SK-N-SH treated with all-trans-retinoic acid at 6 μM for 48 hours (cell line): Measurements from ENCODE around the gene PDZD4.

ENCODE experiments used
- ATAC-seq: fragments of 200-7000 bp; cut with Tn5 transposase; 3 replicates; pipeline ENCODE4 v1.9.1; 2020; ENCODE audit warnings: mild to moderate bottlenecking, moderate library complexity
- ARNTL ChIP-seq: fragments of 450-650 bp; formaldehyde crosslinking; IDR thresholded peaks from 2 replicates; pipeline ENCODE4 v1.5.0; 2020; ENCODE audit warnings: low read depth, mild to moderate bottlenecking, moderate library complexity, borderline replicate concordance
- BACH2 ChIP-seq: fragments of 250-450 bp; sonication (Bioruptor Pico); IDR thresholded peaks from 2 replicates; pipeline ENCODE4 v1.9.0; 2021; ENCODE audit warnings: mild to moderate bottlenecking, borderline replicate concordance
- CSDC2 ChIP-seq: fragments of 250-450 bp; sonication (Bioruptor Pico); IDR thresholded peaks from 2 replicates; pipeline ENCODE4 v1.5.0; 2020; ENCODE audit warnings: mild to moderate bottlenecking, moderate library complexity
- ESRRG ChIP-seq: fragments of 250-450 bp; sonication (Bioruptor Pico); IDR thresholded peaks from 2 replicates; pipeline ENCODE4 v1.6.1; 2021; ENCODE audit warnings: mild to moderate bottlenecking
- GLIS3 ChIP-seq: fragments of 250-450 bp; sonication (Bioruptor Pico); IDR thresholded peaks from 2 replicates; pipeline ENCODE4 v1.5.0; 2020; ENCODE audit warnings: mild to moderate bottlenecking, moderate library complexity
- ISL1 ChIP-seq: fragments of 250-450 bp; sonication (Bioruptor Pico); IDR thresholded peaks from 2 replicates; pipeline ENCODE4 v2.1.2; 2022; ENCODE audit warnings: mild to moderate bottlenecking, moderate library complexity
- OSR1 ChIP-seq: fragments of 250-450 bp; sonication (Bioruptor Pico); IDR thresholded peaks from 2 replicates; pipeline ENCODE4 v1.8.0; 2022; ENCODE audit warnings: moderate library complexity, mild to moderate bottlenecking, inconsistent platforms
- PPARA ChIP-seq: fragments of 250-450 bp; sonication (Bioruptor Pico); IDR thresholded peaks from 2 replicates; pipeline ENCODE4 v1.5.0; 2020; ENCODE audit warnings: mild to moderate bottlenecking, borderline replicate concordance
- RARB ChIP-seq: fragments of 250-450 bp; sonication (Bioruptor Pico); IDR thresholded peaks from 2 replicates; pipeline ENCODE4 v1.8.0; 2021; ENCODE audit warnings: mild to moderate bottlenecking, moderate library complexity
- SNAI2 ChIP-seq: fragments of 250-450 bp; sonication (Bioruptor Pico); IDR thresholded peaks from 2 replicates; pipeline ENCODE4 v1.5.0; 2020; ENCODE audit warnings: mild to moderate bottlenecking, moderate library complexity
- TCF4 ChIP-seq: fragments of 250-450 bp; sonication (Bioruptor Pico); IDR thresholded peaks from 2 replicates; pipeline ENCODE4 v1.8.0; 2021; ENCODE audit warnings: mild to moderate bottlenecking, moderate library complexity, borderline replicate concordance
- TOX ChIP-seq: fragments of 250-450 bp; sonication (Bioruptor Pico); IDR thresholded peaks from 2 replicates; pipeline ENCODE4 v1.8.0; 2021; ENCODE audit warnings: mild to moderate bottlenecking, moderate library complexity, borderline replicate concordance
- ZC3H10 ChIP-seq: fragments of 250-450 bp; sonication (Bioruptor Pico); IDR thresholded peaks from 2 replicates; pipeline ENCODE4 v1.5.1; 2021; ENCODE audit warnings: mild to moderate bottlenecking, moderate library complexity
- ZFP3 ChIP-seq: fragments of 250-450 bp; sonication (Bioruptor Pico); IDR thresholded peaks from 2 replicates; pipeline ENCODE4 v1.5.0; 2020; ENCODE audit warnings: mild to moderate bottlenecking, moderate library complexity
- ZFP30 ChIP-seq: fragments of 450-650 bp; formaldehyde crosslinking; IDR thresholded peaks from 2 replicates; pipeline ENCODE4 v1.5.0; 2022; ENCODE audit warnings: mild to moderate bottlenecking, moderate library complexity
- ZNF565 ChIP-seq: fragments of 450-650 bp; formaldehyde crosslinking; conservative IDR thresholded peaks from 2 replicates; pipeline ENCODE4 v1.5.0; 2020; ENCODE audit warnings: low read depth, mild to moderate bottlenecking, moderate library complexity
- ZNF70 ChIP-seq: fragments of 450-650 bp; formaldehyde crosslinking; IDR thresholded peaks from 2 replicates; pipeline ENCODE4 v1.5.0; 2020; ENCODE audit warnings: mild to moderate bottlenecking, moderate library complexity
- ZNF8 ChIP-seq: fragments of 450-650 bp; formaldehyde crosslinking; IDR thresholded peaks from 2 replicates; pipeline ENCODE4 v1.5.0; 2020; ENCODE audit warnings: mild to moderate bottlenecking, moderate library complexity
- TF ChIP-seq, protein P1 (sequence below): fragments of 250-450 bp; sonication (Bioruptor Pico); IDR thresholded peaks from 2 replicates; pipeline ENCODE4 v1.8.0; 2020; ENCODE audit warnings: mild to moderate bottlenecking, moderate library complexity, borderline replicate concordance
- TF ChIP-seq, protein P2 (sequence below): fragments of 250-450 bp; sonication (Bioruptor Pico); IDR thresholded peaks from 2 replicates; pipeline ENCODE4 v1.5.1; 2020; ENCODE audit warnings: low read depth, mild to moderate bottlenecking, moderate library complexity
- TF ChIP-seq, protein P3 (sequence below): fragments of 250-450 bp; sonication (Bioruptor Pico); IDR thresholded peaks from 2 replicates; pipeline ENCODE4 v1.8.0; 2021; ENCODE audit warnings: low read depth, mild to moderate bottlenecking, moderate library complexity, borderline replicate concordance
- TF ChIP-seq, protein P4 (sequence below): fragments of 250-450 bp; sonication (Bioruptor Pico); IDR thresholded peaks from 2 replicates; pipeline ENCODE4 v1.5.1; 2021; ENCODE audit warnings: mild to moderate bottlenecking, moderate library complexity

Gene PDZD4

DNA sequence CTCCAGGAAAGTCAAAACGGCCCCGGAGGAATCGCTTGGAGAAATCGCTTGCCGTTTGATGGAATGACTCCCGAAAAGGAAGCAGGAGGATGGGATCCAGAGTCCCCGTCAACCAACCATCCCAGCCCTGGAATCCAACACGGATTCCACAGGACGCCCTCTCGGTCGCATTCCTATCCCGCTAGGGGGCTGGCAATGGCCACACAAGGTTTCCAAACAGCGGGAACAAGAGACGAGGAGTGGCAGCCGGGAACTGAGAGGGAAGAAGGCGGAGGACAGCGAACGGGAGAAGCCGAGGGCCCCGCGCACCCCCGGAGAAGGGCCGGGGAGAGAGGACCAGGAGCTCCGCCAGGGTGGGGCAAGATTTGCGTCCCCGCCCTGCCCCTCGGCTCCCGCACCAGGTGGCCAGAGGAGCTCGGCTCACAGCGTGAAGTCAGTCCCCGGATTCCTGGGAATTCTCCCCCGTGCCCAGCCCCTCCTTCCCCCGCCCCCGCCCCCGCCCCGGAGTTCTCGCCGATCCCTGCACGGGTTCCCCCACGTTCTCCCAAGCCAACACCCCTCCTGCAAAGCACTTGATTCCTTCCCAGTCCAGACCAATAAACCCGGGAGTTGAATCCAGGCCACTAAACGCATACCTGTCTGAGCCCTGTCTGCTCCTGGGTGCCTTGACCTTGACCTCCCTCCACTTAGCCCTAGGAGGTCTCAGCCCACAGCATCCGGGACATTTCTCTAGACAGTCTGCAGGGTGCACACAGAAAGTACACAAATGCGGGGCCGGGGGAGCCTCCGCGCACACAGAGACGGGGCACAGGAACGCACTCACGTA, 1.4 kb downstream of the PDZD4 start:
- ATAC-seq, result peak; percentile 20; the same call in 2 of the 3 replicates
- TF ChIP-seq, protein P1, sequence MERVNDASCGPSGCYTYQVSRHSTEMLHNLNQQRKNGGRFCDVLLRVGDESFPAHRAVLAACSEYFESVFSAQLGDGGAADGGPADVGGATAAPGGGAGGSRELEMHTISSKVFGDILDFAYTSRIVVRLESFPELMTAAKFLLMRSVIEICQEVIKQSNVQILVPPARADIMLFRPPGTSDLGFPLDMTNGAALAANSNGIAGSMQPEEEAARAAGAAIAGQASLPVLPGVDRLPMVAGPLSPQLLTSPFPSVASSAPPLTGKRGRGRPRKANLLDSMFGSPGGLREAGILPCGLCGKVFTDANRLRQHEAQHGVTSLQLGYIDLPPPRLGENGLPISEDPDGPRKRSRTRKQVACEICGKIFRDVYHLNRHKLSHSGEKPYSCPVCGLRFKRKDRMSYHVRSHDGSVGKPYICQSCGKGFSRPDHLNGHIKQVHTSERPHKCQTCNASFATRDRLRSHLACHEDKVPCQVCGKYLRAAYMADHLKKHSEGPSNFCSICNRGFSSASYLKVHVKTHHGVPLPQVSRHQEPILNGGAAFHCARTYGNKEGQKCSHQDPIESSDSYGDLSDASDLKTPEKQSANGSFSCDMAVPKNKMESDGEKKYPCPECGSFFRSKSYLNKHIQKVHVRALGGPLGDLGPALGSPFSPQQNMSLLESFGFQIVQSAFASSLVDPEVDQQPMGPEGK (CRISPR knock-in tag), result no peak
- no peak for TF ChIP-seq ISL1
- TF ChIP-seq, all 23 proteins: peak for 0

DNA sequence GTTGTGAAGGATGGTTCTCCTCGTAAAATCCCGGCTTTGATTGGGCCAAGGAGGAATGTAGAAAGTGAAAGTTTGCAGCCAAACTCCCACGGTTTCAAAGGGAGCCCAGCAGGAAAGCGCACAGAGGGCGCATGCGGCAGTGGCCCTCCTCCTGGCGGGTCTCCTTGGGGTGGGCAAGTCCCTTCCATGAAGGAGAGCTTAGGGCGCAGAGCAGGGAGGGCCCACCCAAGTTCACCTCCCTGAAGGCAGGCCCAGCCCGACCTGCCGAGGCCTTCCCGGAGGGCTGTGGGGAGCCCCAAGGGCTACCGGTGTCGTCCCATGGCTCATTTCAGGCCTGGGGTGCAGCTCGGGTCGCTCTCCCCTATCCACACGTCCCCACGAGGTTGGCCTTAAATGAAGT, 2.0 kb downstream of the PDZD4 start:
- TF ChIP-seq OSR1 (CRISPR knock-in tag), result no peak
- TF ChIP-seq ZNF70, result no peak
- TF ChIP-seq ZNF8 (CRISPR knock-in tag), result no peak

DNA sequence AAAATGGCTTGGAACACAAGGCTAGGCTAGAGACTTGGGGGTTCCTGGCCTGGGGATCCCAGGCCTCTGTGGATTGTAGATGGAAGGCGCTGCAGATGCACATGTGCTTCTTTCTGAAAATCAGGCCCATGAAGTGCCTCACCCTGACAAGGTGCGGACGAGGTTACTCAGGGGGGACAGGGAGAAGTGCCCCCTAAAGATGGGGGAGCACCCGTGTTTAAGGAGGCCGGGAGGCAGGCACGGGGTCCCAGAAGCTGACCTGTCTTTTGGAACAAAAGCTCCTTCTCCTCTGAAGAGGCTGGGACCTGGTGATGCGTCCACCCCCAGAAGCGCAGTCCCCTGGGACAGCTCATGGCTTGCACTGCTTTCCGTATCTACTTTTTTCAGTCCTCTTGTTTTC, 2.4 kb downstream of the PDZD4 start:
- TF ChIP-seq, protein P2, sequence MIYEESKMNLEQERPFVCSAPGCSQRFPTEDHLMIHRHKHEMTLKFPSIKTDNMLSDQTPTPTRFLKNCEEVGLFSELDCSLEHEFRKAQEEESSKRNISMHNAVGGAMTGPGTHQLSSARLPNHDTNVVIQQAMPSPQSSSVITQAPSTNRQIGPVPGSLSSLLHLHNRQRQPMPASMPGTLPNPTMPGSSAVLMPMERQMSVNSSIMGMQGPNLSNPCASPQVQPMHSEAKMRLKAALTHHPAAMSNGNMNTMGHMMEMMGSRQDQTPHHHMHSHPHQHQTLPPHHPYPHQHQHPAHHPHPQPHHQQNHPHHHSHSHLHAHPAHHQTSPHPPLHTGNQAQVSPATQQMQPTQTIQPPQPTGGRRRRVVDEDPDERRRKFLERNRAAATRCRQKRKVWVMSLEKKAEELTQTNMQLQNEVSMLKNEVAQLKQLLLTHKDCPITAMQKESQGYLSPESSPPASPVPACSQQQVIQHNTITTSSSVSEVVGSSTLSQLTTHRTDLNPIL (CRISPR knock-in tag), result no peak
- no peak for TF ChIP-seq ZC3H10
- no peak for TF ChIP-seq ARNTL (CRISPR knock-in tag)
- TF ChIP-seq OSR1 (CRISPR knock-in tag), result no peak
- no peak for TF ChIP-seq TCF4 (CRISPR knock-in tag)
- TF ChIP-seq GLIS3 (CRISPR knock-in tag), result no peak
- TF ChIP-seq ZNF8 (CRISPR knock-in tag), result no peak
- no peak for TF ChIP-seq CSDC2
- no peak for TF ChIP-seq ISL1
- TF ChIP-seq ESRRG (CRISPR knock-in tag), result no peak
- no peak for TF ChIP-seq ZFP30 (CRISPR knock-in tag)
- TF ChIP-seq, protein P1 (CRISPR knock-in tag), result no peak
- TF ChIP-seq ZNF70, result no peak
- TF ChIP-seq ZFP3 (CRISPR knock-in tag), result no peak
- no peak for TF ChIP-seq TOX (CRISPR knock-in tag)
- TF ChIP-seq PPARA (CRISPR knock-in tag), result no peak
- TF ChIP-seq BACH2 (CRISPR knock-in tag), result no peak
- no peak for TF ChIP-seq RARB (CRISPR knock-in tag)
- TF ChIP-seq, protein P3, sequence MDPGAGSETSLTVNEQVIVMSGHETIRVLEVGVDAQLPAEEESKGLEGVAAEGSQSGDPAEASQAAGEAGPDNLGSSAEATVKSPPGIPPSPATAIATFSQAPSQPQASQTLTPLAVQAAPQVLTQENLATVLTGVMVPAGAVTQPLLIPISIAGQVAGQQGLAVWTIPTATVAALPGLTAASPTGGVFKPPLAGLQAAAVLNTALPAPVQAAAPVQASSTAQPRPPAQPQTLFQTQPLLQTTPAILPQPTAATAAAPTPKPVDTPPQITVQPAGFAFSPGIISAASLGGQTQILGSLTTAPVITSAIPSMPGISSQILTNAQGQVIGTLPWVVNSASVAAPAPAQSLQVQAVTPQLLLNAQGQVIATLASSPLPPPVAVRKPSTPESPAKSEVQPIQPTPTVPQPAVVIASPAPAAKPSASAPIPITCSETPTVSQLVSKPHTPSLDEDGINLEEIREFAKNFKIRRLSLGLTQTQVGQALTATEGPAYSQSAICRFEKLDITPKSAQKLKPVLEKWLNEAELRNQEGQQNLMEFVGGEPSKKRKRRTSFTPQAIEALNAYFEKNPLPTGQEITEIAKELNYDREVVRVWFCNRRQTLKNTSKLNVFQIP (CRISPR knock-in tag), result no peak
- ATAC-seq, result no peak

More for the DNA sequence above, 2.0 kb downstream of the PDZD4 start:
- no peak for ATAC-seq

DNA sequence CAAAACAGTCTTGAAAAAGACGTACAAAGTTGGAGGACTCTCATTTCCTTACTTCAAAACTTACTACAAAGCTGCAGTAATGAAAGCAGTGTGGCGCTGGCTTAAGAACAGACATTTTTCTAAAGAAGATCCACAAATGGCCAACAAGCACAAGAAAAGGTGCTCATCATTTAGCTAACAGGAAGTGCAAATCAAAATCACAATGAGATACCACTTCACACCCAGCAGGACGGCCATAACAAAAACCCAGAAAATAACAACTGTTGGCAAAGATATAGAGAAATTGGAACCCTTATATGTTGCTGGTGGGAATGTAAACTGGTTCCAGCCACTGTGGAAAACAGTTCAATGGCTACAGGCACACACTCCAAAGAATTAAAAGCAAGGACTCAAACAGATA, 3.3 kb downstream of the PDZD4 start:
- ATAC-seq, result no peak
- TF ChIP-seq CSDC2 (no peak), PPARA (CRISPR knock-in tag) (no peak), ARNTL (CRISPR knock-in tag) (no peak), BACH2 (CRISPR knock-in tag) (no peak), SNAI2 (CRISPR knock-in tag) (no peak), ZNF70 (no peak), ZNF565 (no peak), RARB (CRISPR knock-in tag) (no peak), TOX (CRISPR knock-in tag) (no peak)
- TF ChIP-seq, protein P4, sequence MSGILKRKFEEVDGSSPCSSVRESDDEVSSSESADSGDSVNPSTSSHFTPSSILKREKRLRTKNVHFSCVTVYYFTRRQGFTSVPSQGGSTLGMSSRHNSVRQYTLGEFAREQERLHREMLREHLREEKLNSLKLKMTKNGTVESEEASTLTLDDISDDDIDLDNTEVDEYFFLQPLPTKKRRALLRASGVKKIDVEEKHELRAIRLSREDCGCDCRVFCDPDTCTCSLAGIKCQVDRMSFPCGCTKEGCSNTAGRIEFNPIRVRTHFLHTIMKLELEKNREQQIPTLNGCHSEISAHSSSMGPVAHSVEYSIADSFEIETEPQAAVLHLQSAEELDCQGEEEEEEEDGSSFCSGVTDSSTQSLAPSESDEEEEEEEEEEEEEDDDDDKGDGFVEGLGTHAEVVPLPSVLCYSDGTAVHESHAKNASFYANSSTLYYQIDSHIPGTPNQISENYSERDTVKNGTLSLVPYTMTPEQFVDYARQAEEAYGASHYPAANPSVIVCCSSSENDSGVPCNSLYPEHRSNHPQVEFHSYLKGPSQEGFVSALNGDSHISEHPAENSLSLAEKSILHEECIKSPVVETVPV, result no peak
- TF ChIP-seq, protein P3 (CRISPR knock-in tag), result no peak
